ENCODE results near the gene IBSP.

IBSP gene

DNA sequence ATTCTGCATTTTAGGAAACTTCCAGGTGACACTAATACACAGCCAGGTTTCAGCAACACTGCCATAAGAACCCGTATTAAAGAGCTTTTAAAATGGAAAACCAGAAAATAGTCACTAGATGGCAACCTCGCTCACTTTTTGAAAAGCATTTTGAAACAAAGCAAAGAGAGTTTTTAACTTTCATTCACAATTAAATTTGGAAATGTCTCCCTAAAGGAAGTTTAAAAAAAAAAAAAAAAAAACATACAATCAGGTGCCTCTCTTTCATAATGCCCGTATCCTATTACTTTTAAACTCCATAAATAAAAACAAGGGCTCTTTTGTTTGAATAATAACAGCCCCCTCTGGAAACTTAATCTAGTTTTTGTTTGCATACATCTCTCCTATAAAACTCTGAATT is 53.8 kb downstream of the IBSP start:
- H2AFZ ChIP-seq (ENCODE audit: low read length), result no peak overlapping the region
- H3K4me1 ChIP-seq (ENCODE audit: insufficient read depth, low read length, poor library complexity, severe bottlenecking), result peaks cover 14% of the 10 kb centered on the region
- no peaks in the 10 kb centered on the region for H4K20me1 ChIP-seq (ENCODE audit: insufficient read depth, low read length, poor library complexity, severe bottlenecking)
- H3K79me2 ChIP-seq (ENCODE audit: insufficient read depth, low read length), result no peaks in the 10 kb centered on the region
- H3K27me3 ChIP-seq (ENCODE audit: insufficient read depth, low read length, poor library complexity, severe bottlenecking), result no peaks in the 10 kb centered on the region
- H3K9me2 ChIP-seq (replicated peaks; ENCODE audit: low read depth, low read length), result no peaks in the 10 kb centered on the region
- TF ChIP-seq, protein P1, sequence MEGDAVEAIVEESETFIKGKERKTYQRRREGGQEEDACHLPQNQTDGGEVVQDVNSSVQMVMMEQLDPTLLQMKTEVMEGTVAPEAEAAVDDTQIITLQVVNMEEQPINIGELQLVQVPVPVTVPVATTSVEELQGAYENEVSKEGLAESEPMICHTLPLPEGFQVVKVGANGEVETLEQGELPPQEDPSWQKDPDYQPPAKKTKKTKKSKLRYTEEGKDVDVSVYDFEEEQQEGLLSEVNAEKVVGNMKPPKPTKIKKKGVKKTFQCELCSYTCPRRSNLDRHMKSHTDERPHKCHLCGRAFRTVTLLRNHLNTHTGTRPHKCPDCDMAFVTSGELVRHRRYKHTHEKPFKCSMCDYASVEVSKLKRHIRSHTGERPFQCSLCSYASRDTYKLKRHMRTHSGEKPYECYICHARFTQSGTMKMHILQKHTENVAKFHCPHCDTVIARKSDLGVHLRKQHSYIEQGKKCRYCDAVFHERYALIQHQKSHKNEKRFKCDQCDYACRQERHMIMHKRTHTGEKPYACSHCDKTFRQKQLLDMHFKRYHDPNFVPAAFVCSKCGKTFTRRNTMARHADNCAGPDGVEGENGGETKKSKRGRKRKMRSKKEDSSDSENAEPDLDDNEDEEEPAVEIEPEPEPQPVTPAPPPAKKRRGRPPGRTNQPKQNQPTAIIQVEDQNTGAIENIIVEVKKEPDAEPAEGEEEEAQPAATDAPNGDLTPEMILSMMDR (conservative IDR thresholded peaks at IDR 0.05; ENCODE audit: low read length), result peak; percentile 74
- no peak for TF ChIP-seq EZH2phosphoT487 (IDR thresholded peaks at IDR 0.05; ENCODE audit: borderline replicate concordance)
- H3K4me3 ChIP-seq (ENCODE audit: low read length, poor library complexity, severe bottlenecking), result no peak overlapping the region
- H3K9ac ChIP-seq (ENCODE audit: low read depth, low read length, poor library complexity, severe bottlenecking), result no peak overlapping the region
- peak overlapping the region; percentile 3 for H3K4me2 ChIP-seq (ENCODE audit: low read depth, low read length, poor library complexity, severe bottlenecking)
- no peaks in the 10 kb centered on the region for H3K9me3 ChIP-seq (ENCODE audit: insufficient read depth, low read depth, low read length)
- H3K36me3 ChIP-seq (ENCODE audit: insufficient read depth, low read length), result no peaks in the 10 kb centered on the region
- H3F3A ChIP-seq (ENCODE audit: low read depth), result no peaks in the 10 kb centered on the region; the same call in 1 of the 2 replicates

DNA sequence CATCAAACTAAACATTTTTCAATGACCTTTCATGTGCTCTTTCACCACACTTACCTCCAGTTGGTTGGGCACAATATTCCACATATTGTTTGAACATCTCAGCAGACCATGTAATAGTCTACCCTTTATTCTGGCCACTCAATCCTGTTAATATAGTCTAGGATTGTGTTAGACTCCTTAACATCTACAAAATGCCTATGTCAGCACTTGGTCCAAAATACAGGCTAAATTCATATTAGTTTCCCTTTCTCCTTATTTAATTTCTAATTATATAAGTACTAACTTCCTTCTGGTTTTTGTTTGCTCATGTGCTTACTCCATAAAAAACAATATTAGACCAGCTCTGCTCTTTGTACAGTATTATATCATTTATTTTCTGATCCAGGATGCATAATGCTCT is 54.5 kb downstream of the IBSP start:
- Histone ChIP-seq H3K9ac (ENCODE audit: low read depth, low read length, poor library complexity, severe bottlenecking) (no peak overlapping the region), H3K27me3 (ENCODE audit: insufficient read depth, low read length, poor library complexity, severe bottlenecking) (no peaks in the 10 kb centered on the region), H3K79me2 (ENCODE audit: insufficient read depth, low read length) (no peaks in the 10 kb centered on the region), H3K4me3 (ENCODE audit: low read length, poor library complexity, severe bottlenecking) (no peak overlapping the region), H3K4me1 (ENCODE audit: insufficient read depth, low read length, poor library complexity, severe bottlenecking) (peaks cover 10% of the 10 kb centered on the region), H2AFZ (ENCODE audit: low read length) (no peak overlapping the region), H3K36me3 (ENCODE audit: insufficient read depth, low read length) (no peaks in the 10 kb centered on the region), H4K20me1 (ENCODE audit: insufficient read depth, low read length, poor library complexity, severe bottlenecking) (no peaks in the 10 kb centered on the region), H3K9me3 (ENCODE audit: insufficient read depth, low read depth, low read length) (no peaks in the 10 kb centered on the region), H3K9me2 (replicated peaks; ENCODE audit: low read depth, low read length) (no peaks in the 10 kb centered on the region), H3F3A (ENCODE audit: low read depth) (no peaks in the 10 kb centered on the region; the same call in 1 of the 2 replicates), H3K4me2 (ENCODE audit: low read depth, low read length, poor library complexity, severe bottlenecking) (no peak overlapping the region)
- no peak for TF ChIP-seq EZH2phosphoT487 (IDR thresholded peaks at IDR 0.05; ENCODE audit: borderline replicate concordance)
- TF ChIP-seq, protein P1 (conservative IDR thresholded peaks at IDR 0.05; ENCODE audit: low read length), result no peak

DNA sequence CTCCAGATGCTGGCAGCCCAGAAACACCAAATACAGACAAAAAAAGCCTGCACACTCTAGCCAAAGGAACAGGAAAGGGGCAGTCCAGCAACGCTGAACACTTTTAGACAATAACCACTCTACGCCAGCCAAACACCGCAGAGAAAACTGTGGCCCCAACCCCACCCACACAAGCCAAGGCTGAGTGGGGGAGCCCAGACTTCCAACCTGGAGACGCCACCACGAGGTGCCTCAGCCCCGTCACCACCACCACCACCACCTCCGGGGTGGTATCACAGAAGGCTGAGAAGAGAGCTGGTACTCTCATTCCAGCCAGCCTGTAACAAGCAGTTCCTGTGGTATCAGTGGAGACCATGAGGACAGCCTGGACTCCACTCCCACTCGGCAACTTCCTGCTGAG is 56.2 kb downstream of the IBSP start:
- H4K20me1 ChIP-seq (ENCODE audit: insufficient read depth, low read length, poor library complexity, severe bottlenecking), result no peaks in the 10 kb centered on the region
- no peaks in the 10 kb centered on the region for H3K79me2 ChIP-seq (ENCODE audit: insufficient read depth, low read length)
- H3K4me1 ChIP-seq (ENCODE audit: insufficient read depth, low read length, poor library complexity, severe bottlenecking), result no peaks in the 10 kb centered on the region
- no peak overlapping the region for H3K4me2 ChIP-seq (ENCODE audit: low read depth, low read length, poor library complexity, severe bottlenecking)
- H2AFZ ChIP-seq (ENCODE audit: low read length), result no peak overlapping the region
- no peaks in the 10 kb centered on the region for H3F3A ChIP-seq (ENCODE audit: low read depth)
- no peak overlapping the region for H3K9ac ChIP-seq (ENCODE audit: low read depth, low read length, poor library complexity, severe bottlenecking)
- no peaks in the 10 kb centered on the region for H3K36me3 ChIP-seq (ENCODE audit: insufficient read depth, low read length)
- H3K9me3 ChIP-seq (ENCODE audit: insufficient read depth, low read depth, low read length), result no peaks in the 10 kb centered on the region
- TF ChIP-seq, protein P1 (conservative IDR thresholded peaks at IDR 0.05; ENCODE audit: low read length), result no peak
- TF ChIP-seq EZH2phosphoT487 (IDR thresholded peaks at IDR 0.05; ENCODE audit: borderline replicate concordance), result no peak
- H3K9me2 ChIP-seq (replicated peaks; ENCODE audit: low read depth, low read length), result no peaks in the 10 kb centered on the region
- H3K4me3 ChIP-seq (ENCODE audit: low read length, poor library complexity, severe bottlenecking), result no peak overlapping the region
- no peaks in the 10 kb centered on the region for H3K27me3 ChIP-seq (ENCODE audit: insufficient read depth, low read length, poor library complexity, severe bottlenecking)
